Epithelial cell of proximal tubule (primary cell): ENCODE data around the gene ACTG2. TPM values are rescaled to one million over a fixed set of nuclear protein-coding genes. Genes with fewer than 3 reads are reported as not detected.

Experiments used
- DNase-seq: peaks from one replicate; pipeline ENCODE4 v3.0.0-alpha.2; 2011; ENCODE audit warnings: low read depth
- H3K4me3 ChIP-seq: 2 replicates; pipeline ENCODE4 v1.5.1; 2011; ENCODE audit warnings: low read depth, mild to moderate bottlenecking, low read length
- CTCF ChIP-seq: conservative IDR thresholded peaks from 2 replicates; pipeline ENCODE4 v1.5.1; 2012; ENCODE audit warnings: low read depth, mild to moderate bottlenecking, low read length
- total RNA-seq: library from RNA; depleted of rRNA; stranded (reverse); fragments of >200 nt; gene quantifications from 2 replicates; pipeline ENCODE4 v1.2.3, GENCODE V29; 2015

ACTG2 gene
- total RNA-seq, 1 donor from 2014 or later = not detected

GRCh38 chr2:73961274-73961673 is 68.5 kb downstream of the ACTG2 start:
- no peak for DNase-seq
- H3K4me3 ChIP-seq = no peak overlapping the region
- TF ChIP-seq CTCF = no peak

GRCh38 chr2:73961823-73962615 is 69.2 kb downstream of the ACTG2 start:
- H3K4me3 ChIP-seq = no peak overlapping the region
- DNase-seq = no peak
- TF ChIP-seq CTCF = no peak

- no peak overlapping the region for H3K4me3 ChIP-seq
- no peak for TF ChIP-seq CTCF
- no peak for DNase-seq
These were observed 70.0 kb downstream of the ACTG2 start for GRCh38 chr2:73962798-73963197.

GRCh38 chr2:73963385-73964120 is 70.7 kb downstream of the ACTG2 start:
- H3K4me3 ChIP-seq = no peak overlapping the region
- no peak for DNase-seq
- TF ChIP-seq CTCF = no peak

GRCh38 chr2:73964223-73964622 is 71.4 kb downstream of the ACTG2 start:
- H3K4me3 ChIP-seq = no peak overlapping the region
- no peak for DNase-seq
- no peak for TF ChIP-seq CTCF

GRCh38 chr2:73965053-73965452 is 72.2 kb downstream of the ACTG2 start:
- no peak for TF ChIP-seq CTCF

More at GRCh38 chr2:73965053-73965452, 72.2 kb downstream of the ACTG2 start:
- H3K4me3 ChIP-seq = no peak overlapping the region
- DNase-seq = no peak
